ENCODE results near the gene CCDC88C.
"Not testable (repeated sequence)": the region's sequence is repeated elsewhere in the genome, so short reads cannot be mapped to it uniquely, and the experiment has no call there.

CCDC88C gene

GRCh38 chr14:91415794-91416743 lies 1.6 kb downstream of the CCDC88C start:
- peak; percentile 44 to 50 for DNase-seq

GRCh38 chr14:91414475-91414833 lies 3.2 kb downstream of the CCDC88C start:
- no peak for DNase-seq

- no peak for DNase-seq
Measured at GRCh38 chr14:91413547-91414474, 3.8 kb downstream of the CCDC88C start.

- DNase-seq: no peak
Measured at GRCh38 chr14:91412939-91413338, 4.7 kb downstream of the CCDC88C start.

GRCh38 chr14:91410771-91411536 lies 6.7 kb downstream of the CCDC88C start:
- no peak for DNase-seq

GRCh38 chr14:91409928-91410718 lies 7.5 kb downstream of the CCDC88C start:
- no peak for DNase-seq

- DNase-seq: not testable (repeated sequence)
Measured at GRCh38 chr14:91409240-91409639, 8.4 kb downstream of the CCDC88C start.

- DNase-seq: no peak
Measured at GRCh38 chr14:91406982-91407381, 10.6 kb downstream of the CCDC88C start.

GRCh38 chr14:91406451-91406850 lies 11.2 kb downstream of the CCDC88C start:
- no peak for DNase-seq

- no peak for DNase-seq
Measured at GRCh38 chr14:91405724-91406435, 11.7 kb downstream of the CCDC88C start.

- DNase-seq: no peak
Measured at GRCh38 chr14:91405241-91405721, 12.3 kb downstream of the CCDC88C start.

- DNase-seq: no peak
Measured at GRCh38 chr14:91402771-91403600, 14.6 kb downstream of the CCDC88C start.

GRCh38 chr14:91402348-91402747 lies 15.3 kb downstream of the CCDC88C start:
- DNase-seq: no peak

- no peak for DNase-seq
Measured at GRCh38 chr14:91401751-91402150, 15.9 kb downstream of the CCDC88C start.

GRCh38 chr14:91400696-91401095 lies 16.9 kb downstream of the CCDC88C start:
- no peak for DNase-seq

- DNase-seq: no peak
Measured at GRCh38 chr14:91399868-91400640, 17.6 kb downstream of the CCDC88C start.

GRCh38 chr14:91398707-91399106 lies 18.9 kb downstream of the CCDC88C start:
- no peak for DNase-seq

- DNase-seq: no peak
Measured at GRCh38 chr14:91397965-91398591, 19.5 kb downstream of the CCDC88C start.

All from AML-193 (cell line).